T-helper 1 cell (primary cell): ENCODE results near the gene SHISAL1.

Experiments used
- DNase-seq, 5 donors: peaks; one replicate each; pipeline ENCODE4 v3.0.0-alpha.2; 2012 to 2020

SHISAL1 gene

DNA sequence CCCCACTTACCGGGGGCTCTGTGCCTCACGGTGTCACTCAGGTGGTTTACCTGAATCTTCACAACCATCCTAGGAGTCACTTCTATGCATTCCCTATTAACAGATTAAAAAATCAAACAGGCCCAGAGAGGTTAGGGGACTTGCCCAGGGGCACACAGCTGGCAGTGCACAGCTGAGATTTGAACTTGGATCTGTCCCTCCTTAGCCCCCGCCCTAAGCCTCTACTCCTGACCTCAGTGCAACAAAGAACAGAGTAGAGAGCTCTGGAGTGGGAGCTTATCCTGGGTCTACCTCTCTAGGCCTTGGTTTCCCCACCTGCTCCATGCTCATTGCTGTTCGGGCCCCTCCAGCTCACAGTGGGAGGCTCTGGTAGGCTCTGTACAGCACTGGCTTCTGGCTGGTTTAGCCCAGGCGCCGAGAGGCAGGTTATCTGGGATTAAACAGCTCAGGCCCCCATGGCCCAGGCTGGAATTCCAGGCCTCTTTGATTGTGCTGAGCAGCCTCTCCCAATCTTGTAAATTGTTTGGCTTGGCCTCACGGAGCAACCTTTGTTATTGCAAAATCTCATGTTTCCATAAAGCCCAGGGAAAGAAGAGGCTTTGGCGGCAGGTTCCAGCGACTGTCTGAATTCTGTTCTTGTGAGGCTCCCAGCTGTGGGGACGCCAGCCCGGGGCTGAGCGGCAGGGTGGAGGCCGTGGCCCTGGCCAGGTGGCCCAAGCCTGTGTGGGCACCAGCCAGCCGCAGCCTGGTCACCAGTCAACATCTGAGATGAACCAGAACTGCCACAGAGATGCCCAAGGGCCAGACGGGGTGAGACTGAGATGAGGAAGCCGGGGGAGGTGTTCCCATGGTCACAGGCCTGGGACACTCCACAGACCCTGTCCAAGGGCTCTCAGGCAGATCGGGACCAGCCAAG is 28.9 kb upstream of the SHISAL1 start:
- DNase-seq, result no peak

DNA sequence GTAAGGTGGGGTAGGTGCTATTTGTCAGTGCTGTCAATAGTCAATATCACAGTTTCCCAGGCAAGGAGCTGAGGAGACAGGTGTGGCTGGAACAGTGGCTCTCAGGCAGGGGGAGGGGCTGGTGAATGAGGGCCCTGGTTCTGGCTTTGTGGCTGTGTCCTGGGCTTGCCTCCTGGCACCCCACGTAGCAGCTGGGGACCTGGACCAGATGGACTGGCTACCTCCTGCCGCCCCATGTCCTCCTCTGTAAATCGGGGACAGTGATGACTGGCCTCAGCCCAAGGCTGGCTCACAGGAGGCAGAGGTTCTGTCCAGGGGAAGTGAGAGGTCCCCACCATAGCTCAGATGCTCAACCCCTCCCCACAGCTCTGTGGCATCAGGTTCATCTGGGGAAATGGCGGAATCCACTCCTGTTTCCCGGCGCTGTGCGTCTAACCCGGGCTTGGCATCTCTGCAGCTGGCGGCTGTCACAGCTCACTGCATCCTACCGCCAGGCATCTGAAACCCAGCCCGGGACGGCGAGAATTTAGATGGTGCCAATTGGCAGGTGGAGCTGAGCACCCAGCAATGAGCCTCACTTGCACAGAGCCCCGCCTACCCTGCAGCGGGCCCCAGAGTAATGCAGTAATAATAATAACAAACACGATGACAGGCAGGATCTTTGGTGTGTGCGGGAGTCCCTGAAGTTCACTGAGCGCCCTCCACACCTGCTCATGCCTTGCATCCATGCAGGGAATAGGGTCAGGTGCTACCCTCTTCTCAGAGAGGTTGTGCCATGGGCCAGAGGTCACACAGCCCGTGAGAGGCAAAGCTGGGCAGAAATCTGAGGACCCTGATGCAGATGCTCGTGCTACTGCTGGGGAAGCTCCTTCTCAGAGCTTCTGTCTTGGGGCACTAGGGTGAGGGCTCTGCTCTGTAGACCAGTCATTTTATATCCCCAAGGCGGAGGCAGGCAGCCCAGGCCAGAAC is 27.8 kb upstream of the SHISAL1 start:
- DNase-seq, result no peak

DNA sequence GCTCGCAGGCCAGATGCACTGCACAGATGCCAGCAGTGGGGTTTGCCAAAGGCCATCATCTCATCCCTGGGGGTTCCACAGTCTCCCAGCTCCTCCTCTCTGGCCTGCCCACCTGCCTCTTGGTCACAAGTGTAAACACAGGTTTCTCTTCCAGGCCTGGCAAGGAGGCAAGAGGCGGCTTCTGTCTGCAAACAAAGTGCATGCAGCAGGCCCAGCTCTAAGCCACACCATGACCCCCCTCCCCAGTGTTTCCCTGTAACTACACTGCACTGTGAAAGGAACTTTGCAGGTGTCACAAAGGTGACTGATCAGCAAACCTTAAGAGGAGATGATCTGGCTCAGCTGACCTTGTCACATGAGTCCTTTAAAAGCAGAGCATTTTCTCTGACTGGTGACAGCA is 26.2 kb upstream of the SHISAL1 start:
- DNase-seq, result no peak

DNA sequence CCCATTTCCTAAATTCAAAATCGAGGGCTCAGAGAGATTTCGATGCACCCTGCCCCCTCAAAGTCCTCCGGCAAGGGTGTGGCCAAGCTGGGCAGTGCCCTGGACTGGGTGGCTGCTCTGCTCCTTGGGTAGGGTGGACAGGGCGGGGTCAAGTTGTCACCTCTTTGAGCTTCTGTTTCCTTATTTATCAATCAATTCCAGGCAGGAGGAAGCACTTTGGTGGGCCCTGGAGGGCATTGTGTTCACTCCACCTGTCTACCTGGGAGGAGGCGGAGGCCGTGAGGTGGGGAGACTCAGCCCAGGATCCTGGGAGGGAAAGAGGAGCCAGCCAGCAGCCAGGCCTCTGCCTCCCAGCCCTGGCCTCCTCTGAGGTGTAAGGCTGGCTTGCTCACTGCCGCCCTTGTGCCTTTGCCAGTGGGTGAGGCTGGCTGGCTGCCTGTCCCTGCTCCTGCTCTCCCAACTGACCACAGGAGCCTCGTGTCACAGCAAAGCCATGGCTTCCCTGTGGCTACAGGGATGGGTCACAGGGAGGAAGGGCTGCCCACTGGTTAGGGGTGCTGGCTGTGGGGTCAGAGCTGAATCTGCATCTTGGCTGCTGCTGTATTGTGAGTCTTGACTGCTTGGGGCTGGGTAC is 25.5 kb upstream of the SHISAL1 start:
- no peak for DNase-seq

DNA sequence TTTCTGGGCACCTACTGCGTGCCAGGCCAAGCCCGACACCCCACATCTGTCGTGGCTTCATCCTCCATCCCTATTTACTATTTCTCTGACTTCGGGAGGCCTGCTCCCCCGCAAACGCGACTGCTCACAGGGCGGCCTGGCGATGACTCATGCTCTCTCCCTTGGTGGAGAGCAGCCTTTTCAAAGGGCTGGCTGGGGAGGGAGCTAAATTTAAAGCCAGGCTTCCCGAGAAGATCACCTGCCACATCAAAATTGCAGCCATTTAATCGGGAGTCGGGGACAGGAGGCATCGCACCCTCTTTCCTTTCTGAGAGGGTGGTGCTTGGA is 24.9 kb upstream of the SHISAL1 start:
- no peak for DNase-seq

DNA sequence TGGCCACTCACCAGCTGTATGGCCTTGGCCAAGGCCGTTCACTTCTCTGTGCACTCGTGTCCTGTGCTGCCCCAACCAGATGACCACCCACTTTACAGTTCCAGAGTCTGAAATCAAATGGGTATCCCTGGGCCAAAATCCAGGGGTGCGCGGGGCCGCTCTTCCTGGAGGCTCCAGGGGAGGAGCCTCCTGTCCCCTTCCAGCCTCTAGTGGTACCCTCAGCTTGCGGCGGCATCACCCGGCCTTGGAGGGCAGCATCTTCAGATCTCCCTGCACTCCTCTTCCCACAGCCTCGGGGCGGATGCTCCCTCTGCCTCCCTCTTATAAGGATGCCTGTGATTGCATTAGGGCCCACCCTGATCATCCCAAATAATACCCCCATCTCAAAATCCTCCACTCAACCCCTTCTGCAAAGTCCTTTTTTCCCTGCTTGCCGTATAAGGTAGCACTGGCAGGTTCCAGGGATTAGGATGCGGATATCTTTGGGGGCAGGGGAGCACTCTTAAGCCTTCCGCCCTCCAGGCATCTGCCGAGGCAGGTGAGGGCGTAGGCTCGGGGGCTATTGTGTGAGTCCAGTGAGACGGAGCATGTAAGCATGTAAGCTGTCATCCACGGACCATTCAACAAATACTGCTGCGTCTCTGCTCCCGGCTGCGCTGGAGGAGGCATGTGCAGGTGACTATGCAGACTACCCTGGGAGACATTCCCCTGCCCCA is 24.4 kb upstream of the SHISAL1 start:
- DNase-seq, result no peak

DNA sequence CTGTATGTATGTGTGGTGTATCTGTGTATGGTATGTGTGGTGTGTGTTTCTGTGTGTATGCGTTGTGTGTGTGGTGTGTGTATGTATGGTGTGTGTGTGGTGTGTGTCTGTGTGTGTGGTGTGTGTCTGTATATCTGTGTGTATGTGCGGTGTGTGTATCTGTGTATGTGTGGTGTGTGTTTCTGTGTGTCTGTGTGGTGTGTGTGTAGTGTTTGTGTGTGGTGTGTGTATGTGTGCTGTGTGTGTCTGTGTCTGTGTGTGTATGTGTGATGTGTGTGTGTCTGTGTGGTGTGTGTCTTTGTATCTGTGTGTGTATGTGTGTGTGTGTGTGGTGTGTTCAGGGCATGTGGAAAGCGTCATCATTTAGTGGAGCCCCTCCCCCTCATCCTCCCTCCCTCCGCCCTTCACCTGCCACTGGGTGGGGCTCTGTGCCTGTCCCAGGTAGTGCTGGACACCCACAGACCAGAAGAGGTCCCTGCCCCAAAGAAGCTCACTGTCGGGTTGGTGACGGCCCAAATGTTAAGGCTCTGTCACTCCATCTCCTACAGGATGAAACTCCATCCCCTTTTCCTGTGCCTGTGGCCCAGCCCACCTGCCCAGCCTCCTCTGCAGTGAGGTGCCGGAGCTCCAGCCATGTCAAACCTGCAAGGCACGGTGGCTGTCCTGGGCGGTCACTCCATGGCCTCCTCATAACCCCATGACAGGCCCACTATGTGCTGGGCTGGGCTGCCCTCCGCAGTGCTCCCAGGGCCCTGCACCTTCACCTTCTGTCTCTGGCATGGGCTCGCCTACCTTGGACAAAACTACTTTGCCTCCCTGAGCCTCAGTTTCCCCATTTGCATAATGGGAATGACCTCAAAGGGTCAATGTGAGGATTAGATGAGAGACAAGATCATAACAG is 23.4 kb upstream of the SHISAL1 start:
- peak in 1 of 5 donors; percentile 14 for DNase-seq

DNA sequence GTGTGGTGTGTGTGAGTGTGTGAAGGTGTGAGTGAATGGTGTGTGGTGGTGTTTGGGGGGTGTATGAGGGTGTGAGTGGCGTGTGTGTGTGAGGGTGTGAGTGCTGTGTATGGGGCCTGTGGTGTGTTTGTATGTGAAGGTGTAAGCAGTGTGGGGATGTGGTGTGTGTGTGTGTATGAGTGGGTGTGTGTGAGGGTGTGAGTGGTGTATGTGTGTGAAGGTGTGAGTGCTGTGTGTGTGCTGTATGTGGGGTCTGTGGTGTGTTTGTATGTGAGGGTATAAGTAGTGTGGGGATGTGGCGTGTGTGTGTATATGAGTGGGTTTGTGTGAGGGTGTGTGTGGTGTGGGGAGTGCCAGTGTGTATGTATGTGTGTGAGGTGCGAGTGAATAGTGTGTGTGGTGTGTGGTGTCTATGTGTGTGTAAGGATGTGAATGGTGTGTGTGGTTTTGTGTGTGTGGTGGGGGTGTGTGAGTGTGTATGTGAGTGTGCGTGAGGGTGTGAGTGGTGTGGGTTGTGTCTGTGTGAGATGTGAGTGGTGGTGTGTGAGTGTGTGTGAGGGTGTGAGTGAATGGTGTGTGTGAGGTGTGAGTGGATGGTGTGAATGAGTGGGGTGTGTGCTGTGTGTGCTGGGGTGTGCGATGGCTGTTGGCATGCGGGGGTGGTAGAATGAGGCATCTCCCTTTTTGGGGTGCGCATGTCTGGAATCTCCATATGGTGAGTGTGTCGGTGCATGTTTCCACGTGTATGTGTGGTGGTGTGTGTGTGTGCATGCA is 22.5 kb upstream of the SHISAL1 start:
- no peak for DNase-seq

DNA sequence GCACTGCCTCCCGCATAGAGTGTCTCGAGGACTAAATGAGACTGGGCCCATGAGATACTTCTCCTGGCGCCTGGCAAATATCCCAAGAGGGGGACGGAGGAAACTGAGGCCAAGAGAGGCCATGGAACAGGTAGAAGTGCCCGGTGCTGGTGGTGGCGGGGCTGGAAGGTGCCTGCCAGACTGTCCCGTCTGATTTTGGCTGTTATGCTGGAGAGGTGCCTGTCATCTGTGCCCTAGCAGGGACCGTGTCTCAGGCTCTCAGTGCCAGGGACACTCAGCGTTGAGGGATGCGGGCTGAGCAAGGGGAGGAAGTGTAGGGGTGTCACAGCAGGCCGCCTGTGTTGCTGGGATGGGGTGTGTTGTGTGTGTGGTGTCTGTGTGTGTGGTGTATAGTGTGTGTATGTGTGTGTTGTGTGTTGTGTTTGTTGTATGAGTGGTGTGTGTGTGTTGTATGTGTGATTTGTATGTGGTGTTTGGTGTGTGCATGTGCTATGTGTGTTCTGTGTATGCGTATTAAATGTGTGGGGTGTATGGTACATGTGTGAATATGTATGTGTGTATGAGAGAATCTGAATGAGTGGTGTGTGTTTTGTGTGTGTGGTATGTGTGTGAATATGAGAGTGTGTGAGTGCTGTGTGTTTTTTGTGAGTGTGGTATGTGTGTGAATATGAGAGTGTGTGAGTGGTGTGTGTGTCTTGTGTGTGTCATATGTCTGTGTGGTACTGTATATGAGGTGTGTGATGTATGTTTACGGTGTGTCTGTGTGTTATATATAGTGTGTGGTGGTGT is 21.3 kb upstream of the SHISAL1 start:
- no peak for DNase-seq

DNA sequence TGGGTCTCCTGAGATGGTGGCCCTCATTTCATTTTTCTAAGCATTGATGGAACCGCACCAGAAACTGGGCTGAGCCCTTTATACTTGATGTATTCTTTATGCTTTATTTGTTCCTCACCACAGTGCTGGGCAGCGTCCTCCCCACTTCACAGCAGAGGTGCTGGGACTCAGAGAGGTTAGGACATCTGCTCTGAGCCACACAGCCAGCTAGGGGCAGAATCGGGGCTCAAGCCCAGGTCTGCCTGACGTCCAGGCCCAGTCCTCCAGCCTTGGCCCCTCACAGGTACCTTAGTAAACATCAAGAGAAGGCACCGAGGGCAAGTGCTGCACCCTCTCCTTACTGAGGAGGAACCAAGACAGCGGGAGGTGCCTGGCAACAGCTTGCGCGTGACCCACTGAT is 20.2 kb upstream of the SHISAL1 start:
- no peak for DNase-seq

DNA sequence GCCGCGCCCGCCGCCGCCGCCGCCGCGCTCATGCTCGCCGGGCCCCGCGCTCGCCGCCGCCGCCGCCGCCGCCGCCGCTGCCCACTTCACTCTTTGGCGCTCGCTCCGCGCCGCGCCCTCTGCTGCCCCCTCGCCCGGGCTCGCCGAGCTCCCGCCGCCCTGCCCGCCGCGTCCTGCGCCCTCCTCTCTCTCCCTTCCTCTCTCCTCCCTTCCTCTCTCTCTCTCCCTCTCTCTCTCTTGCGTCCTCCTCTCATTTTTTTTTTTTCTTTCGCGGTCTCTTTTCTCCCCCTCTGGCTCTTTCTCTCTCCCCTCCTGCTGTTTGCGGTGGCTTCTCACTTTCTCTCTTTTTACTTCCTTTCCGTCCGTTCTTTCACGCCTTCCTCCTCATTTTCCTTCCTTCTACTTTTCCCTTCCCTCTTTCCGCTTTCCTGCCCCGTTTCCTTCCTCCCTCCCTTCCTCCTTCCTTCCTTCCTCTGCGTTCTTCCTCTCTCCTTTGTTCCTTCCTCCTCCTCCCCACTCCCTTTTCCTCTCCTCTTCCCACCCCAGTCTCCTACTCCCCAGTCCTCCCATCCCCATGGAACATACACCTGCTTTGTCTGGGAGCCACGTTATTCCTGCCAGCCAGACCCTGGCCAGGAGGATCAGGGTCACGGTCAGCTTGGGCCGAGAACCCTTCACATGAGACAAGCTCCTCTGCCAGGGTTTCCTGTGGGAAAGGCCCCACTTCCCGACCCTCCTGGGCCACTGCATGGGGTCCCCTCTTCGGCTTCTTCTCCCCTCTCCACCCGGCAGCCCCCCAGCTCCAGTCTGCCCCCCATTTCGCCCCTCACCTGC is 19.3 kb upstream of the SHISAL1 start:
- no peak for DNase-seq

DNA sequence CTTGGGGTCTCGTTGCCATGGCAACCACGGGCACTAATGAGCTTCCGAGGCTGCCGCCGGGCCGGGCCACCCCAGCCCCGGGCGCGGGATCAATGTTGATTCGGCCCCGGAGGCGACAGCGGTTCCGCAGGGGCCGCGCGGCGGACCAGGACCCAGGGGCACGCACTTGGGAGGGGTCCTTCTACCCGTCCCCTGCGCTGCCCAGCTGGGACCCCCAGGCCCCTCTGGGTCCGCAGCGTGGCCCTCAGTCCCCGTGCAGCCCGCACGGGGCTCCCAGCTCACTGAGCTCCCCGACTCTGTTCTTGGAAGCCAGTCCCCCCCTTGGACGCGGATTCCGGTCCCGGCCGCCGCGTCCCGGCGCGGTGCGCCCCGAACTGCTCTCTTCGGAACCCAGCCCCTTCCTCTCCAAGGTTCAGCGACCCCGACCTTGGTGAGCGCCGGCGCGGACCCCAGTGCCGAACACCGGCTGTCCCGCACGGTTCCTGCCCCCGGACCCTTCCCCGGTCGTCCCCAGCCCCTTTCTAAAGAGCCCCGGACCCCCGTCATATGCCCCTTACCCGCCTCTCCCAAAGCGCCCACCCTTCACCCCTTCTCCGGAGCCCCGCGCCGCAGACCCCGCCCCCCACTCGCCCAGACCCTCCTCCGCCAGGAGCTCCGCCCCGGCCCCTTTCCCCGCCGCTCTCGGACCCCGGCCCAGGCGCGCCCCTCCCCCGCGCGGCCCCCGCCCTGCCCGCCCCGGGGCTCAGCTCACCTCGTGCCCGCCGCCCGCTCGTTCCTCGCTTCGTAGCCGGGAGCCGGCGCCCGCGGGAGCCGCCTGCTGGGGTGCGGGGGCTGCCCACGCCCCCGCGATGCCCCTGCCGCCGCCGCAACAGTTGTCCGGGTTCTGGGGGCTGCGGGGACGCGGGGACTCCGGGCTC is 18.3 kb upstream of the SHISAL1 start:
- no peak for DNase-seq

DNA sequence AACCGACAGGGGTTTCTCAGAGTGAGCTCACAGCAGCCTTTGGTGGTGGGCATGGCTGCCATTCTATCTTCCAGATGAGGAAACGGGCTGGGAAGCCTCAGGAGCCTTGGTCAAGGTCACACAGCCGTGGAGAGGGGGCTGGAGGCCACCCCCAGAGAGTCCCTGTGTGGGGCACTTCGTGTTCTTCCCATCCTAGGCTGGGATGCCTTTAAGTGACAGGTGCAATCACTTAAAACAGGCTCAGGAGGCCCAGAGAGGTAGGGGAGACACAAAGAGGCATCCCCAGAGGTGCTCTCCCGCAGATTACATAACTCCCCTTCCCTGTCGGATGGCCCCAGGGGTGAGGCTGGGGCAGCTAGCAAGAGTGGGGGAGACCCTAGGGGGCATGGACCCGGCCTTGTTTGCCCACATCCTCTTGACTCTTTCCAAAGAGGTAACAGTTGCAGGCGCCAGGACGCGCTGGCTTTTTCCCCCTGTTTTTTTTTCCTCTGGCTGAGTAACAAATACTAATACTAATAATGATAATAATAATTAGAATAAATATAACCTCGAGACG is 17.5 kb upstream of the SHISAL1 start:
- no peak for DNase-seq

DNA sequence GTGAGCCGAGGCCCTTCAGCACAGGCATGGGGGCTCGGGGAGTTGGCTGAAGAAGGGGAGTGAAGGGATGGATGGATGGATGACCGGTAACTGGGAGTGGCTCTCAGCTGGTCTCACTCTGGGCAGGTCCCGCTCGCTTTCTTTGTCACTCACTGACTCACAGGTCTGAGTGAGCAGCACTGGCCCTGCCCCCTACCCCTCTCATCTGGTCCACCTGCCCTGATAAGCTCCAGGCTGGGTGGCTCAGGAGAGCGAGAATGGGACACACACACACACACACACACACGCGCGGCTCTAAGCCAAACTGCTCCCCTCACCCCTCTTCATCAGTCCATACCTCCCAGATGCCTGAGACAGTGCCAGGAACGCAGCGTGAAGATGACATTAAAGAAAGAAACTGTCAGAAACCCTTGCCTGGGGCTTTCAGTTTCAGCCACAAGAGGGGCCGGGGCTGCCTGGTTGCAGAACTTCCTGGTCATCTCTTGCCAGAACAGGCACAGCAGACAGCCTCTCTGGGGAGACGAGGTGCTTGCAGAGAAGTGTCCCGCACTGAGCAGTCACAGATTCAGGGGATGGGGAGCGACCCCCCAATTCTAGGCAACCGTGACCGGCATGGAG is 16.5 kb upstream of the SHISAL1 start:
- DNase-seq, result peak in 1 of 5 donors; percentile 63

DNA sequence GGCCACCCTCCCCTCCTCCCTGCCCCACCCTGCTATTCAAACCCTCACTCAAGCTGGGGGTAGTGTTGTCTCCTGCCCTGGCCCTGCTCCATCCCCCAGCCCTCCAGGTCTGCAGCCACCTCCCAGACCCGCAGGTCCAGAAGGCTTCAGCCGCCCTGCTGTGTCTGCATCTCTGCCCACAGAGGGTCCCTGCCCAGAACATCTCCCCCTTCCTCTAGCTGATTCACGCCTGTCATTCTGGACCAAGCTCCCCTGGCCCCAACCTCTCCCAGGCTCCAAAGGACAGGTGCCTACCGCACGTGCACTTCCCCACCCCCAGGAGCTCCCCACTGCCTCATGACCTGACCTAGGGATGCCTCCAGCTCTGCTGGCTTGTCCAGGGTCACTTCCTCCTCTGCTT is 16.0 kb upstream of the SHISAL1 start:
- DNase-seq, result no peak

DNA sequence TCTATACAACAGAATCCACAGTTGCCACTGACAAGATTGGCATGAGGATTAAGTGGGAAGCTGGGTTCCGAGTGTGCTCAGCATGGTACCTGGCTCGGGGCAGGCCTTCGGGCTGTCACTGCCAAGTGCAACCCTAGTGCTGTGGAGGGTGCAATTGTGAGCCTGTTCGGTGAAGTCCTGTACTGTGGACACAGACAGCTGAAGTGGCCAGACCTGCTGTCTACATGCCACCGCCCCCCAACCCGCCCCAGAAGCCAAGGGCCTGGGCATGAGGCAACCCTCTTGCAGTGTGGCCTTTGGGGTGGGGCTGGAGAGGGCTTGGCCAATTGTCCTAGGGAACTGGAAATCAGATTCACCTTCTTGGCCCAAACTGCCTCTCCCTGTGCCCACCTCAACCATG is 15.6 kb upstream of the SHISAL1 start:
- no peak for DNase-seq

DNA sequence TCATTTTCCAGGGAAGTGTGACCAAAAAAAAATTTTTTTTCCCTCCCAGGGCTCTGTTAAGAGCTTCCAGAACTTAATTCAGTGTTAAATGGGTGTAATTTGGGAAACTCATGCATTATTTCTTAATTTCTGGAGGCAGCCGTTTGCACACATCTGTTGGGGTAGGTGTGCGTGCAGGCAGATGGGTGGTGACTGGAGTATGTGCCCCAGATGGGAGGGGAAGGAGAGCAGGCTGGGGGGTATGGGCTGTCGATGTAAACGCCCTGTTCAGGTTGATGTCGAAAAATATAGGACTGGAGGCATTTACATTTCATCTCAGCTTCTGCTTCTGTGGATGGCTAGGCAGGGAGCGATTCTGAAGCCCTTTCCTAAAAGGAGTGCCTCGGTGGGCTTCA is 13.7 kb upstream of the SHISAL1 start:
- DNase-seq, result no peak
